LNCAP (cell line): Measurements from ENCODE around the gene SMOC2.

ENCODE experiments used
- TF ChIP-seq, protein P1 (sequence below): fragments of 450-650 bp; IDR thresholded peaks from 2 replicates; pipeline ENCODE4 v1.5.1; 2017; ENCODE audit warnings: mild to moderate bottlenecking

Gene SMOC2

DNA sequence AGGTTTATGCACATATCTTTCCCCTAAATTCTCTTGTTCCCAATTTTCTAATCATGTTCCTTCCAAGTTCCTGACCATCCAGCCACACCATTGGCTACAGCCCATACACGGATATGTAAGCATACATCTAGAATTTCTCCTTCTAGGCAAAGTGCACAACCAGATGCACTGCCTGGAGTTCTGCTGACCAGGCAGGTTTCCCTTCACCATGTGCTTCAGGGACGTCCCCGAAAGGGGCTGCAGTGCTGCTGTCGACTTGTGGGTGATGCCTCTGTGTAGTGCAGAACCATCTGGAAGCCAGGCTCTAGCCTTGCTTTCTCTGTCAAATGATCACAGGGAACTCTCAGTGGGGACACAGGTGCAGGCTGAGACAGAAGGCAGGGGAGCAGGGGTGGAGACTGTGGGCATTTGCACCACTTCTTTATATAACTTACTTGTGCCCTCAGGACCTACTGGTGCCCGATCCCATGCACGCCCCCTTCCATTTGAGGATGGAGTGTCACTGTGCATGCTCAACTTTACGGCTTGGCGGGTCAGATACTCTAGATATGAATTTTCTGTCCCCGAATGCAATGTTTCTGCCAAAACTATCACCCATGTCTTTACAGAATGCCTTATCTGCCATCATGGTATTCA, 37.5 kb upstream of the SMOC2 start:
- TF ChIP-seq, protein P1, sequence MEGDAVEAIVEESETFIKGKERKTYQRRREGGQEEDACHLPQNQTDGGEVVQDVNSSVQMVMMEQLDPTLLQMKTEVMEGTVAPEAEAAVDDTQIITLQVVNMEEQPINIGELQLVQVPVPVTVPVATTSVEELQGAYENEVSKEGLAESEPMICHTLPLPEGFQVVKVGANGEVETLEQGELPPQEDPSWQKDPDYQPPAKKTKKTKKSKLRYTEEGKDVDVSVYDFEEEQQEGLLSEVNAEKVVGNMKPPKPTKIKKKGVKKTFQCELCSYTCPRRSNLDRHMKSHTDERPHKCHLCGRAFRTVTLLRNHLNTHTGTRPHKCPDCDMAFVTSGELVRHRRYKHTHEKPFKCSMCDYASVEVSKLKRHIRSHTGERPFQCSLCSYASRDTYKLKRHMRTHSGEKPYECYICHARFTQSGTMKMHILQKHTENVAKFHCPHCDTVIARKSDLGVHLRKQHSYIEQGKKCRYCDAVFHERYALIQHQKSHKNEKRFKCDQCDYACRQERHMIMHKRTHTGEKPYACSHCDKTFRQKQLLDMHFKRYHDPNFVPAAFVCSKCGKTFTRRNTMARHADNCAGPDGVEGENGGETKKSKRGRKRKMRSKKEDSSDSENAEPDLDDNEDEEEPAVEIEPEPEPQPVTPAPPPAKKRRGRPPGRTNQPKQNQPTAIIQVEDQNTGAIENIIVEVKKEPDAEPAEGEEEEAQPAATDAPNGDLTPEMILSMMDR, result no peak

- TF ChIP-seq, protein P1, result no peak
Observed at GRCh38 chr6:168404560-168404959, 36.4 kb upstream of the SMOC2 start.

DNA sequence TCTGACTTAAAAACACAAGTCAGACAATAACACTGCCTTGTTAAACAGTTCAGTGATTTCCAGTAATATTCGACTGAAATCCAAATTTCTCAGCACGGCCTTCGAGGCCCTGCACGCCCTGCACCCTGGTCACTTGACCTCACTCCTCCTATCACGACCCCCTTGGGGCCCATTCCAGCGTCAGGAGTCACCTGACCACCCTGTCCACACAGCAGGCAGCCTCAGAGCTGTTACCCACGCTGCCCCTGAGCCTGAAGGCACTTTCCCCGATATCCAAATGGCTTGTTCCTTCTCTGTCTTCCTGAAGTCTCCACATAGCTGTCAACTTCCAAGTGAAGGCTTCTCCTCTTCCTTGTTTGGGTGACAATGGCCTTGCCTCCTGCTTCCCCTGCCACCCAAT, 33.1 kb upstream of the SMOC2 start:
- TF ChIP-seq, protein P1, result no peak

- TF ChIP-seq, protein P1, result no peak
Observed at GRCh38 chr6:168408504-168409136, 32.4 kb upstream of the SMOC2 start.

- TF ChIP-seq, protein P1, result no peak
Observed at GRCh38 chr6:168410035-168410434, 30.9 kb upstream of the SMOC2 start.

GRCh38 chr6:168410554-168411011, 30.4 kb upstream of the SMOC2 start:
- TF ChIP-seq, protein P1, result no peak

DNA sequence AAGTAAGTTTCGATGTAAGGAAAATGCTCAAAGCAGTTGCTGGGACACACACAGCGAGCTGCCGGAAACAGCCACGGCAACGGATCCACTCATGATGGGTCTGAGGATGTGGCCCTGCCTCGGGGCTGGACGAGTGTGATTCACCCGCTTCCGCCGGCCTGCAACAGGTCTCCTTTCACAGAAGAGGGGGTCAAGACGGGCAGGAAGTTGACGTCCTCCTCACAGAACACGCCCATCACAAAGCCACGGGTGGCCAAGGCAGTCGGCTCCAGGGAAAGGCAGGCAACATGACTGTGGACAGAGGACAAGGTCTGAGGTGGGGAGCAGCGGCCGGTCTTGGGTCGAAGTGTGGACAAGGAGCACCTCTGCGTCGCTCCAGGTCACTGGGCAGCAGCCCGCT, 29.9 kb upstream of the SMOC2 start:
- TF ChIP-seq, protein P1, result no peak
